HG03457 (cell line): ENCODE data around the gene CTBP1.

Source experiments
- ATAC-seq: cut with Tn5 transposase; IDR thresholded peaks from one replicate; pipeline ENCODE4 v1.9.1; 2021; ENCODE audit warnings: moderate number of reproducible peaks; ENCODE audit not compliant: unreplicated experiment

Gene CTBP1

GRCh38 chr4:1177274-1178141 is 71.4 kb downstream of the CTBP1 start:
- no peak for ATAC-seq

- no peak for ATAC-seq
Observed at GRCh38 chr4:1176398-1177273, 72.3 kb downstream of the CTBP1 start.

GRCh38 chr4:1175635-1176229 is 73.2 kb downstream of the CTBP1 start:
- no peak for ATAC-seq

- ATAC-seq = no peak
Observed at GRCh38 chr4:1174941-1175634, 73.8 kb downstream of the CTBP1 start.

- no peak for ATAC-seq
Observed at GRCh38 chr4:1172971-1173757, 75.8 kb downstream of the CTBP1 start.

GRCh38 chr4:1172228-1172851 is 76.6 kb downstream of the CTBP1 start, which contains the start of gene SPON2:
Gene SPON2 (minus strand): TSS chr4:1172583.
- ATAC-seq = no peak

GRCh38 chr4:1171311-1172227 is 77.4 kb downstream of the CTBP1 start:
- ATAC-seq = no peak

GRCh38 chr4:1170976-1171310 is 78.0 kb downstream of the CTBP1 start:
- no peak for ATAC-seq

GRCh38 chr4:1170156-1170975 is 78.6 kb downstream of the CTBP1 start:
- ATAC-seq = no peak

GRCh38 chr4:1169691-1170096 is 79.2 kb downstream of the CTBP1 start:
- no peak for ATAC-seq

- no peak for ATAC-seq
Observed at GRCh38 chr4:1169171-1169671, 79.7 kb downstream of the CTBP1 start.

- no peak for ATAC-seq
Observed at GRCh38 chr4:1168191-1169101, 80.5 kb downstream of the CTBP1 start.

- peak; percentile 60 for ATAC-seq
Observed at GRCh38 chr4:1167244-1167949, 81.5 kb downstream of the CTBP1 start.

GRCh38 chr4:1166509-1167243 is 82.3 kb downstream of the CTBP1 start:
- no peak for ATAC-seq

- no peak for ATAC-seq
Observed at GRCh38 chr4:1164956-1165545, 83.9 kb downstream of the CTBP1 start.
